Heart left ventricle (tissue), 16 donors: ENCODE results near the gene CELF4. TPM values are rescaled to one million over a fixed set of nuclear protein-coding genes. Genes with fewer than 3 reads are reported as not detected.

Experiments used
- ATAC-seq, 4 donors: fragments of 200-7000 bp; cut with Tn5 transposase; one replicate each; pipeline ENCODE4 v1.9.1; 2020 to 2022; ENCODE audit warnings: moderate library complexity in 4 of 4, mild to moderate bottlenecking in 3 of 4, moderate number of reproducible peaks in 1 of 4
- DNase-seq, 5 donors: peaks; one replicate each; pipeline ENCODE4 v3.0.0-alpha.2; 2020
- H3K27ac ChIP-seq, 12 donors: fragments of 200-600 bp; sonication (generic) in 4 of 12; one replicate each; pipeline versions ENCODE4 v1.5.0 to v1.8.0; 2016 to 2022; ENCODE audit warnings: mild to moderate bottlenecking in 2 of 12
- H3K27me3 ChIP-seq, 9 donors: fragments of 200-600 bp; sonication (generic) in 2 of 9; one replicate each; pipeline versions ENCODE4 v1.5.1 to v1.8.0; 2016 to 2022; ENCODE audit warnings: mild to moderate bottlenecking in 3 of 9
- H3K36me3 ChIP-seq, 9 donors: fragments of 200-600 bp; sonication (generic) in 2 of 9; one replicate each; pipeline versions ENCODE4 v1.5.0 to v1.8.0; 2018 to 2022; ENCODE audit warnings: mild to moderate bottlenecking in 2 of 9
- H3K4me1 ChIP-seq, 12 donors: fragments of 200-600 bp; sonication (generic) in 4 of 12; one replicate each; pipeline versions ENCODE4 v1.5.0 to v1.8.0; 2016 to 2022; ENCODE audit warnings: mild to moderate bottlenecking in 3 of 12
- H3K4me3 ChIP-seq, 12 donors: fragments of 200-600 bp; sonication (generic) in 4 of 12; one replicate each; pipeline versions ENCODE4 v1.5.0 to v1.8.0; 2017 to 2022; ENCODE audit warnings: mild to moderate bottlenecking in 9 of 12, moderate library complexity in 4 of 12
- H3K9me3 ChIP-seq, 12 donors: fragments of 200-600 bp; sonication (generic) in 4 of 12; one replicate each; pipeline versions ENCODE4 v1.5.0 to v1.8.0; 2016 to 2022; ENCODE audit warnings: mild to moderate bottlenecking in 1 of 12
- POLR2A ChIP-seq, 2 donors: fragments of 450-650 bp; IDR thresholded peaks; one replicate each; pipeline ENCODE4 v1.6.1; 2017; ENCODE audit warnings: antibody characterized with exemption in 2 of 2, mild to moderate bottlenecking in 2 of 2, moderate library complexity in 2 of 2
- WGBS, 4 donors: extraction: QIAGEN DNeasy Blood & Tissue Kit in 2 of 4; methylation state at CpG; one replicate each; pipeline versions ENCODE4 v1.1.5 to v1.1.7; 2013 to 2018; 5-methylcytosine and 5-hydroxymethylcytosine counted together
- intact Hi-C, 10 donors: fragments of 100-400 bp; cut with DNase I; formaldehyde crosslinking; loops; one replicate each; pipeline versions ENCODE4 v1.11.1 to v1.14.2; 2022
- polyA plus RNA-seq, 2 donors: library from polyadenylated mRNA; stranded (reverse); fragments of 200-250 nt; gene quantifications; one replicate each; pipeline ENCODE4 v1.2.3, GENCODE V29; 2013
- total RNA-seq, 9 donors: library from RNA; depleted of rRNA in 2 of 9; stranded (reverse); fragments of >200 nt in 2 of 9; fragmentation: NEBNext Ultra II Directional in 3 of 9; extraction: Animal tissue kit (Norgen Biotek cat#: 25700) in 3 of 9; gene quantifications; one replicate each; pipeline versions ENCODE4 v1.1.0 to v1.2.4, GENCODE V29; 2016 to 2023
- TF ChIP-seq, protein P1 (sequence below), 12 donors: fragments of 200-600 bp; sonication (generic) in 4 of 12; IDR thresholded peaks; one replicate each; pipeline versions ENCODE4 v1.5.0 to v1.8.0; 2018 to 2022; ENCODE audit warnings: antibody characterized with exemption in 12 of 12, mild to moderate bottlenecking in 5 of 12
- donor health status: ischemic (EF 13 %, LVEDD 7.1; RV severe dilation, severe dysfunction).
- donor health status: healthy with polysubstance abuse.
- donor health status: DM: no; HTN: yes; CAD: no.
- donor health status: DM: no; HTN: no; CAD: no.
- donor health status: ischemic (EF 25% LVEDD 6.9; RV normal size, moderate dysfunction).
- donor health status: ischemic (EF 25% LVEDD 5.7; RV mildly dilated, moderate dysfunction).
- donor health status: healthy.
- donor health status: DM: yes; HTN: yes; CAD: no.
- donor health status: ischemic (EF 35%, LVEDD 5.7; RV mildly dilated, moderate dysfunction).
- donor health status: nonischemic (EF 11% LVEDD 7.7; RV severe dilation, severe dysfunction).
- donor health status: DM: yes; HTN: yes; CAD: no.
- donor health status: PGD.
- donor health status: ischemic (EF 29% LVEDD 5.4; RV normal size, mild dysfunction).
- donor health status: nonischemic (EF 23%, LVEDD 6.1; RV moderate dilation, normal function).

CELF4 gene
- total and polyA plus RNA-seq, 11 donors = 0.11 to 0.67 (median 0.40) TPM; not detected in 3

DNA sequence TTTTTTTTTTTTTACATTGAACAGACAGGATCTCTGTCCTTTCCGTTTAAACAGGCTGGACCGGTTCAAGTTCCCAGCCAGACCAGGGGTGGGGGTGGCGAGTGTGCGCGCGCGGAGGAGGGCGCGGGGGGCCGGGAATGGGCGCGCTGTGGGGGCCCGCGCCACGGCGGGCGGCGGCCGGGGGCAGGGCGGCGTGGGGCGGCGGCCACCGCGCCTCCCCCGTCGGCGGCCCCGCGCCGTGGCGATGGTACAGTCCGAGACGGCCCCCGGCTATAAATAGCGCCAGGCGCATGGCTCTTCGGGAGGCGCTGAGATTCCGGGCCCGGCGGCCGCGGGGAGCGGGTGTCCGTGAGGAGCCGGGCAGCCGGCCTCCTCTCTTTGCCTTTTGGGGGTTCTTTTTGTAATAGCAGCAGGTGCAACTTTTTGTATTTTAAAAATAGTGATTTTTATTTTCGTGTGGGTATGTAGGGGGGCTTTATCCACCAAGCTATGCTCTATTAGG lies 430 bp upstream of the CELF4 start:
- 0 to 1% (median 1%) methylated on average over 19 to 49 of the region's 49 CpGs for WGBS, 4 donors

DNA sequence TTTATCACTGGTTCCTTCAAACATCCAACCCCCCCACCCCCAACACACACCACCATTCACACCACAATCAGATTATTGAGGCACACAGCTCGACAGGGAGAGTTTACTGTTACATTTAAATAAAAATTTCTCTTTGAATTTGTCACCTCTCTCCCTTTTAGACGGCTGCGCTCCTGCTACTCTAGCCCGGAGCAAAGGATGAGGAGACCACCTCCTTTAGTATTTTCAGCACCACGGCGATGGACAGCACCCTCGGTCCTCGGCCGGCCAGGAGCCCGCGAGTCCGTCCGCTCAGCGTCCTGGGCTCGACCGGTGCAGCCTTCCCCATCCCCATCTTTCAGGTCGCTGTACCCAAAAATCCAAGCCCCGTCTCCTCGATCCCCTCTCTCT lies 892 bp downstream of the CELF4 start:
- ATAC-seq (peak in 3 of 4 donors; percentile 66 to 83 (median 76)), DNase-seq (peak in 4 of 5 donors; percentile 47 to 74 (median 69))
- H3K27me3 ChIP-seq = peaks cover 23 to 86% (median 44%) of the 10 kb centered on the region in 9 donors
- peaks cover 0 to 29% (median 19%) of the 10 kb centered on the region in 12 donors for H3K4me1 ChIP-seq
- H3K9me3 ChIP-seq = no peaks in the 10 kb centered on the region
- peak overlapping the region in 10 of 12 donors; percentile 42 to 62 (median 51) for H3K4me3 ChIP-seq
- no peak overlapping the region for H3K27ac ChIP-seq
- WGBS, 4 donors = 2 to 4% (median 3%) methylated on average over 19 of the region's 19 CpGs
- no peak for TF ChIP-seq POLR2A (IDR thresholded peaks at IDR 0.05)
- TF ChIP-seq, protein P1, sequence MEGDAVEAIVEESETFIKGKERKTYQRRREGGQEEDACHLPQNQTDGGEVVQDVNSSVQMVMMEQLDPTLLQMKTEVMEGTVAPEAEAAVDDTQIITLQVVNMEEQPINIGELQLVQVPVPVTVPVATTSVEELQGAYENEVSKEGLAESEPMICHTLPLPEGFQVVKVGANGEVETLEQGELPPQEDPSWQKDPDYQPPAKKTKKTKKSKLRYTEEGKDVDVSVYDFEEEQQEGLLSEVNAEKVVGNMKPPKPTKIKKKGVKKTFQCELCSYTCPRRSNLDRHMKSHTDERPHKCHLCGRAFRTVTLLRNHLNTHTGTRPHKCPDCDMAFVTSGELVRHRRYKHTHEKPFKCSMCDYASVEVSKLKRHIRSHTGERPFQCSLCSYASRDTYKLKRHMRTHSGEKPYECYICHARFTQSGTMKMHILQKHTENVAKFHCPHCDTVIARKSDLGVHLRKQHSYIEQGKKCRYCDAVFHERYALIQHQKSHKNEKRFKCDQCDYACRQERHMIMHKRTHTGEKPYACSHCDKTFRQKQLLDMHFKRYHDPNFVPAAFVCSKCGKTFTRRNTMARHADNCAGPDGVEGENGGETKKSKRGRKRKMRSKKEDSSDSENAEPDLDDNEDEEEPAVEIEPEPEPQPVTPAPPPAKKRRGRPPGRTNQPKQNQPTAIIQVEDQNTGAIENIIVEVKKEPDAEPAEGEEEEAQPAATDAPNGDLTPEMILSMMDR (IDR thresholded peaks at IDR 0.05) = no peak
- H3K36me3 ChIP-seq = no peaks in the 10 kb centered on the region
- intact Hi-C loops = no loop called here

More for the DNA sequence above, 430 bp upstream of the CELF4 start:
- H3K4me1 ChIP-seq = peaks cover 0 to 29% (median 19%) of the 10 kb centered on the region in 12 donors
- no peaks in the 10 kb centered on the region for H3K36me3 ChIP-seq
- peak overlapping the region in 1 of 12 donors; percentile 8 for H3K27ac ChIP-seq
- TF ChIP-seq POLR2A (IDR thresholded peaks at IDR 0.05) = peak in 1 of 2 donors; percentile 43
- TF ChIP-seq, protein P1 (IDR thresholded peaks at IDR 0.05) = no peak
- H3K9me3 ChIP-seq = no peaks in the 10 kb centered on the region
- peak; percentile 69 to 85 (median 76) for ATAC-seq
- intact Hi-C loops = no loop called here
- H3K27me3 ChIP-seq = peaks cover 25 to 81% (median 45%) of the 10 kb centered on the region in 9 donors
- peak overlapping the region; percentile 40 to 69 (median 52) for H3K4me3 ChIP-seq
- peak; percentile 58 to 77 (median 66) for DNase-seq

DNA sequence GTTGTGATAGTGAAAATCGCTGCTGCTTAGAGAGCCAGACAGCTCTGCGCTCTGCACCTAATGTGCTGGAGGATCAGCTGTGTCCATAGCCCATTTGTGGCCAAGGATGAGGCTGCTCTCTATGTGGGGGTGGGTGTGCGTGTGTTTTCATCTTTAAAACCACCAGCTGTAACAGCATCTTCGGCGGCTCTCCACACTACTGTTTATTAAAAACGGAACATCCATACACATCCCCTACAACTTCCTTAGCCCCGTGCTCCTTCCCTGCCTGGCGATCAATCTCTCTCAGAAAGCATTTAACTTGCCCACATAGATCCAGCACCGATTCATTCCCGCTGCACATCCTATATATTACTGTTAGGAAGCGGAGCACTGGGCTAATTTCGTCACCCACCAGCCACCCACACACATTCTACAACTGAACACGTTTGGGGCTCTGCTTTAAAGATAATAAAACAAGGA lies 1.6 kb downstream of the CELF4 start:
- 31 to 54% (median 38%) methylated on average over 13 of the region's 13 CpGs for WGBS, 4 donors

DNA sequence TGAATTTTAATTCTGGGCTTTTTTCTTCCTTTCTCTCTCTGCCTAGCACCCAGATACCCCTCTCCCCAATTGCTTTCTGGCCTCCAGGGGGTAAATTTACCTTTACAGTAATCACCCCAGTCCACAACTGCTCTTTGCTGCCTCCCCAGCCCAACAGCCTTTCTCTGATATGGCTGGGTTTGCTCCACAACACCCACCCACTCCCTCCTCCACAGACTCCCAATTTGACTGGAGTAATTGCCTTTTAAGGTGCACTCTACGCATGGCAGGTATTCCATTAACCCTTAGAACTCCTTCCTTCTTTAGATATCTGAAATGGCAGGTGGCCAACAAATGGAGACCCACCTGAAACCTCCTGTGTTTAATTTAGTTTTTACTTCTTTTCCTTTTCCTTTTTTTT lies 3.6 kb downstream of the CELF4 start:
- H3K27me3 ChIP-seq = peaks cover 5 to 65% (median 24%) of the 10 kb centered on the region in 9 donors
- 11 to 41% (median 22%) methylated on average over 1 of the region's 1 CpG for WGBS, 4 donors
- intact Hi-C loops = no loop called here

More for the DNA sequence above, 1.6 kb downstream of the CELF4 start:
- DNase-seq (no peak), ATAC-seq (no peak)
- peaks cover 23 to 85% (median 43%) of the 10 kb centered on the region in 9 donors for H3K27me3 ChIP-seq
- no peak overlapping the region for H3K4me3 ChIP-seq
- peaks cover 0 to 29% (median 19%) of the 10 kb centered on the region in 12 donors for H3K4me1 ChIP-seq
- no peak overlapping the region for H3K27ac ChIP-seq
- H3K9me3 ChIP-seq = no peaks in the 10 kb centered on the region
- intact Hi-C loops = no loop called here
- TF ChIP-seq, protein P1 (IDR thresholded peaks at IDR 0.05) = no peak
- no peak for TF ChIP-seq POLR2A (IDR thresholded peaks at IDR 0.05)
- no peaks in the 10 kb centered on the region for H3K36me3 ChIP-seq

More for the DNA sequence above, 3.6 kb downstream of the CELF4 start:
- no peaks in the 10 kb centered on the region for H3K36me3 ChIP-seq
- no peak overlapping the region for H3K4me3 ChIP-seq
- H3K4me1 ChIP-seq = peaks cover 0 to 19% (median 11%) of the 10 kb centered on the region in 12 donors
- no peak overlapping the region for H3K27ac ChIP-seq
- no peaks in the 10 kb centered on the region for H3K9me3 ChIP-seq
- DNase-seq = no peak
- no peak for TF ChIP-seq POLR2A (IDR thresholded peaks at IDR 0.05)
- TF ChIP-seq, protein P1 (IDR thresholded peaks at IDR 0.05) = no peak
- no peak for ATAC-seq
